HCT116 (cell line): Measurements from ENCODE around the gene SKI. TPM values are rescaled to one million over a fixed set of nuclear protein-coding genes. Genes with fewer than 3 reads are reported as not detected.

ENCODE experiments used
- ATAC-seq: fragments of 200-7000 bp; cut with Tn5 transposase; 2 replicates; pipeline ENCODE4 v1.9.1; 2020; ENCODE audit warnings: mild to moderate bottlenecking, moderate library complexity
- BruUV-seq: library from RNA; stranded (reverse); fragments of 400-500 nt; replicated peaks from 2 replicates; lab custom pipeline; 2021; lab: Mats Ljungman, UMichigan
- CTCF ChIA-PET: fragments of 300-600 bp; sonication (Branson Sonifier 250); formaldehyde crosslinking; loops from one replicate; lab custom pipeline; 2021; ENCODE audit warnings: antibody characterized with exemption; lab: Charles Lee
- POLR2A ChIA-PET: fragments of 300-600, 350-600 bp; sonication (Branson Sonifier 250); formaldehyde crosslinking; loops from one replicate; lab custom pipeline; 2021; ENCODE audit warnings: antibody characterized with exemption; lab: Charles Lee
- RAD21 ChIA-PET, 2 experiments: fragments of 300-600 bp; sonication (Branson Sonifier 250); formaldehyde crosslinking; loops; one replicate each; lab custom pipeline; 2023; ENCODE audit warnings: low total read pairs in 2 of 2; ENCODE audit not compliant: uncharacterized antibody in 2 of 2, unreplicated experiment in 2 of 2, low non-redundant PET in 1 of 2; lab: Charles Lee
- DNase-seq: peaks from one replicate; pipeline ENCODE4 v3.0.0-alpha.2; 2010; ENCODE audit warnings: low read depth, low spot score
- H2AFZ ChIP-seq: fragments of 200-600 bp; shearing (Covaris generic), sonication (generic); 2 replicates; pipeline ENCODE4 v1.6.1; 2017; ENCODE audit warnings: low read depth, mixed run types, mixed read lengths, antibody characterized with exemption, low read length; ENCODE audit not compliant: poor library complexity, severe bottlenecking
- H3K27ac ChIP-seq: 2 replicates; pipeline ENCODE4 v1.5.1; 2012; ENCODE audit warnings: low read depth, low read length
- H3K27me3 ChIP-seq: fragments of 200-600 bp; sonication (generic); 2 replicates; pipeline ENCODE4 v1.6.1; 2016; ENCODE audit warnings: mixed run types, low read length, mixed read lengths; ENCODE audit not compliant: insufficient read depth
- H3K36me3 ChIP-seq, 2 experiments: fragments of 200-500 bp in 1 of 2; fragments of 200-600 bp in 1 of 2; sonication (Bioruptor generic) in 1 of 2; sonication (generic) in 1 of 2; 2 replicates each; pipeline versions ENCODE4 v1.5.1 to v1.6.1; 2014 to 2016; ENCODE audit warnings: low read length in 2 of 2, inconsistent platforms in 1 of 2, mixed read lengths in 1 of 2, mixed run types in 1 of 2; ENCODE audit not compliant: insufficient read depth in 2 of 2, control insufficient read depth in 1 of 2
- H3K4me1 ChIP-seq, 2 experiments: fragments of 200-600 bp in 1 of 2; sonication (generic) in 1 of 2; 2 replicates each; pipeline versions ENCODE4 v1.5.1 to v1.6.1; 2012 to 2017; ENCODE audit warnings: low read length in 2 of 2, inconsistent platforms in 1 of 2, mild to moderate bottlenecking in 1 of 2, mixed read lengths in 1 of 2, mixed run types in 1 of 2, moderate library complexity in 1 of 2; ENCODE audit not compliant: insufficient read depth in 2 of 2, control insufficient read depth in 1 of 2
- H3K4me2 ChIP-seq: fragments of 200-600 bp; sonication (generic); 2 replicates; pipeline ENCODE4 v1.6.1; 2017; ENCODE audit warnings: mixed run types, low read length, mixed read lengths
- H3K4me3 ChIP-seq, 2 experiments: fragments of 200-600 bp in 1 of 2; sonication (generic) in 1 of 2; replicated peaks in 1 of 2; 2 replicates each; pipeline ENCODE4 v1.5.1; 2011 to 2016; ENCODE audit warnings: low read length in 2 of 2, control low read depth in 1 of 2, low read depth in 1 of 2, mild to moderate bottlenecking in 1 of 2, mixed read lengths in 1 of 2, mixed run types in 1 of 2
- H3K79me2 ChIP-seq: fragments of 200-600 bp; sonication (generic); 2 replicates; pipeline ENCODE4 v1.6.1; 2017; ENCODE audit warnings: mild to moderate bottlenecking, mixed run types, low read length, moderate library complexity, mixed read lengths; ENCODE audit not compliant: insufficient read depth
- H3K9ac ChIP-seq: fragments of 200-600 bp; sonication (generic); 2 replicates; pipeline ENCODE4 v1.6.1; 2016; ENCODE audit warnings: low read length, mixed read lengths
- H3K9me2 ChIP-seq: fragments of 200-600 bp; sonication (generic), shearing (Covaris generic); 2 replicates; pipeline ENCODE4 v1.6.1; 2017; ENCODE audit warnings: mixed run types, mild to moderate bottlenecking, moderate library complexity; ENCODE audit not compliant: insufficient read depth
- H3K9me3 ChIP-seq, 2 experiments: fragments of 200-500 bp in 1 of 2; fragments of 200-600 bp in 1 of 2; sonication (Bioruptor generic) in 1 of 2; sonication (generic) in 1 of 2; 2 replicates each; pipeline ENCODE4 v1.6.1; 2014 to 2017; ENCODE audit warnings: low read length in 2 of 2, mixed read lengths in 2 of 2, inconsistent platforms in 1 of 2, low read depth in 1 of 2, mild to moderate bottlenecking in 1 of 2, mixed run types in 1 of 2, moderate library complexity in 1 of 2; ENCODE audit not compliant: control insufficient read depth in 1 of 2, insufficient read depth in 1 of 2
- H4K20me1 ChIP-seq: fragments of 200-600 bp; sonication (generic), shearing (Covaris generic); 2 replicates; pipeline ENCODE4 v1.6.1; 2017; ENCODE audit warnings: mixed run types, mild to moderate bottlenecking, moderate library complexity; ENCODE audit not compliant: insufficient read depth
- CBX3 ChIP-seq: IDR thresholded peaks from 2 replicates; pipeline ENCODE4 v1.6.1; 2012; ENCODE audit warnings: low read depth
- CEBPB ChIP-seq: IDR thresholded peaks from 2 replicates; pipeline ENCODE4 v1.6.1; 2012; ENCODE audit warnings: low read depth
- EZH2 ChIP-seq: fragments of 200-600 bp; sonication (generic); IDR thresholded peaks from 2 replicates; pipeline ENCODE4 v1.6.1; 2017; ENCODE audit warnings: antibody characterized with exemption, mixed run types
- POLR2AphosphoS5 ChIP-seq: IDR thresholded peaks from 2 replicates; pipeline ENCODE4 v1.6.1; 2011; ENCODE audit warnings: mild to moderate bottlenecking, low read depth, low read length, moderate library complexity
- SIN3A ChIP-seq: IDR thresholded peaks from 2 replicates; pipeline ENCODE4 v1.6.1; 2012; ENCODE audit warnings: low read depth
- TCF7L2 ChIP-seq: IDR thresholded peaks from 2 replicates; pipeline ENCODE4 v1.7.0; 2011; ENCODE audit warnings: borderline replicate concordance, inconsistent platforms; ENCODE audit not compliant: insufficient read depth, insufficient read length; ENCODE audit errors: extremely low read depth
- YY1 ChIP-seq: IDR thresholded peaks from 2 replicates; pipeline ENCODE4 v1.6.1; 2011; ENCODE audit warnings: low read length, low read depth, moderate library complexity, mild to moderate bottlenecking; ENCODE audit not compliant: insufficient replicate concordance; ENCODE audit errors: extremely low read depth
- intact Hi-C: fragments of 100-400 bp; cut with micrococcal nuclease; formaldehyde crosslinking; loops from 2 replicates; pipeline ENCODE4 v1.10.0; 2022
- total RNA-seq: library from RNA; stranded (reverse); gene quantifications from one replicate; pipeline ENCODE4 v1.2.1, GENCODE V29; 2021; ENCODE audit not compliant: unreplicated experiment

SKI gene
- total RNA-seq, 1 experiment from 2014 or later = 56.2 TPM

- ChIA-PET POLR2A (interaction anchor here (0.7 to 1.8 kb wide), 3 partner anchors 10 to 202 kb away, joined by 3 to 12 read pairs (median 4); partner anchors contain the start of genes MORN1 and RER1), CTCF (interaction anchor here (1.2 to 1.3 kb wide), 3 partner anchors 16 to 192 kb away, joined by 4 to 10 read pairs (median 7); no protein-coding TSS in a partner anchor), RAD21 (no interaction called here)
- peak; percentile 92 for ATAC-seq
- peaks cover 14% of the 10 kb centered on the region for H3K79me2 ChIP-seq
- H3K27ac ChIP-seq = peak overlapping the region; percentile 71
- peak overlapping the region; percentile 61 for H3K9ac ChIP-seq
- TF ChIP-seq CBX3 (no peak), TCF7L2 (peak; percentile 73), YY1 (peak; percentile 36), CEBPB (no peak), EZH2 (no peak), SIN3A (no peak), POLR2AphosphoS5 (peak; percentile 72)
- H3K9me2 ChIP-seq = no peaks in the 10 kb centered on the region
- no peaks in the 10 kb centered on the region for H4K20me1 ChIP-seq
- peaks cover 14 to 35% of the 10 kb centered on the region in 2 experiments for H3K4me1 ChIP-seq
- DNase-seq = peak; percentile 80
- no peak overlapping the region for H2AFZ ChIP-seq
- intact Hi-C loops = no loop called here
- H3K9me3 ChIP-seq = no peaks in the 10 kb centered on the region
- no peaks in the 10 kb centered on the region for H3K27me3 ChIP-seq
- H3K4me2 ChIP-seq = peak overlapping the region; percentile 92
- peak overlapping the region; percentile 40 to 57 for H3K4me3 ChIP-seq
- 0 out of 4 replicates have a peak, but pooled peaks cover 0 to 3% of the 10 kb centered on the region in 2 experiments for H3K36me3 ChIP-seq
- no TSS peak for BruUV-seq
These were observed 38.4 kb upstream of the SKI start for GRCh38 chr1:2189459-2190425.
